Activated T-helper 2 cell treated with anti-CD3 and anti-CD28 coated beads, Interferon-gamma antibody, Interleukin-2, Interleukin-4, amounts not matched to agents 10 μg/mL and 5 μg/mL and 100 μg/mL, durations not matched to agents 14 hours and 24 hours and 36 hours (primary cell): ENCODE results near the gene PFAS. TPM values are rescaled to one million over a fixed set of nuclear protein-coding genes. Genes with fewer than 3 reads are reported as not detected.
"Not testable (repeated sequence)": the region's sequence is repeated elsewhere in the genome, so short reads cannot be mapped to it uniquely, and the experiment has no call there.

ENCODE experiments used
- DNase-seq: peaks from one replicate; pipeline ENCODE4 v3.0.0; 2021; ENCODE audit warnings: low spot score
- H3K27ac Mint-ChIP-seq: one replicate; pipeline ENCODE4 v1.8.0; 2021; ENCODE audit warnings: mixed read lengths
- H3K27me3 Mint-ChIP-seq: one replicate; pipeline ENCODE4 v1.8.0; 2021; ENCODE audit warnings: low read depth, mixed read lengths
- H3K36me3 Mint-ChIP-seq: one replicate; pipeline ENCODE4 v1.8.0; 2021; ENCODE audit warnings: low read depth, mixed read lengths
- H3K4me1 Mint-ChIP-seq: one replicate; pipeline ENCODE4 v1.8.0; 2021; ENCODE audit warnings: low read depth, mixed read lengths
- H3K4me3 Mint-ChIP-seq: one replicate; pipeline ENCODE4 v1.8.0; 2021; ENCODE audit warnings: low read depth, mild to moderate bottlenecking, moderate library complexity, mixed read lengths
- H3K9me3 Mint-ChIP-seq: one replicate; pipeline ENCODE4 v1.8.0; 2021; ENCODE audit warnings: mixed read lengths
- intact Hi-C: fragments of 100-400 bp; cut with micrococcal nuclease; formaldehyde crosslinking; loops from one replicate; pipeline ENCODE4 v1.15.1; 2023
- total RNA-seq: library from RNA; stranded (reverse); gene quantifications from 2 replicates; pipeline ENCODE4 v1.2.3, GENCODE V29; 2022

PFAS gene
- total RNA-seq, 1 donor from 2014 or later: 165 TPM

DNA sequence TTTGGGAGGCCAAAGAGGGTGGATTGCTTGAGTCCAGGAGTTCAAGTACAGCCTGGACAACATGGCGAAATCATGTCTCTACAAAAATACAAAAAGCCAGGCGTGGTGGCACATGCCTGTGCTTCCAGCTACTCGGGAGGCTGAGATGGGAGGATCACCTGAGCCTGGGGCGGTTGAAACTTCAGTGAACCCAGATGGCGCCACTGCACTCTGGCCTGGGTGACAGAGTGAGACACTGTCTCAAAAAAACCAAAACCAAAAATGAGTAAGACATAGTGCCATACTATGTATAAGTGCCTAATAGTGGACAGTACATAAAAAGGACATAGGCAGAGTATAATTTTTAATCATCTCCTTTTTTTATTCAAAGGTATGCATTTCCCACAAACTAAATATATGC lies 5.3 kb upstream of the PFAS start:
- DNase-seq: no peak
- no peak overlapping the region for H3K4me3 Mint-ChIP-seq
- H3K27ac Mint-ChIP-seq: no peak overlapping the region
- no peaks in the 10 kb centered on the region for H3K27me3 Mint-ChIP-seq
- intact Hi-C loops: no loop called here
- H3K4me1 Mint-ChIP-seq: peaks cover 23% of the 10 kb centered on the region
- no peaks in the 10 kb centered on the region for H3K9me3 Mint-ChIP-seq
- peaks cover 43% of the 10 kb centered on the region for H3K36me3 Mint-ChIP-seq

DNA sequence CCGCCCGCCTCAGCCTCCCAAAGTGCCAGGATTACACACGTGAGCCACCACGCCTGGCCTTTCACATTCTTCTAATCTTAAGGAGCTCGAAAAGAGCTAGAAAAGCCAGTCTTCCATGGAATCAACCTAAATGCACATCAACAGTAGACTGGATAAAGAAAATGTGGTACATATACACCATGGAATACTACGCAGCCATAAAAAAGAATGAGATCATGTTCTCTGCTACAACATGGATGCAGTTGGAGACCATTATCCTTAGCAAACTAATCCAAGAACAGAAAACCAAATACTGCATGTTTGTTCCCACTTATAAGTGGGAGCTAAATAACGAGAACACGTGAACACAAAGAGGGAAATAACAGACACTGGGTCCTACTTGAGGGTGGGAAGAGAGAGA lies 4.3 kb upstream of the PFAS start:
- intact Hi-C loops: no loop called here

GRCh38 chr17:8249621-8250500 lies 772 bp downstream of the PFAS start:
- Mint-ChIP-seq H3K27ac (peak overlapping the region; percentile 100), H3K36me3 (peaks cover 37% of the 10 kb centered on the region), H3K27me3 (no peaks in the 10 kb centered on the region), H3K4me3 (peak overlapping the region; percentile 99), H3K4me1 (peaks cover 26% of the 10 kb centered on the region), H3K9me3 (no peaks in the 10 kb centered on the region)
- DNase-seq: no peak
- intact Hi-C loops: loop anchor here (1.0 kb wide), 3 partner anchors 28 to 131 kb away; partner anchors contain the start of gene SLC25A35

More for the DNA sequence above, 4.3 kb upstream of the PFAS start:
- no peak for DNase-seq
- Mint-ChIP-seq H3K4me1 (peaks cover 26% of the 10 kb centered on the region), H3K4me3 (no peak overlapping the region), H3K27ac (no peak overlapping the region), H3K9me3 (no peaks in the 10 kb centered on the region), H3K27me3 (no peaks in the 10 kb centered on the region), H3K36me3 (peaks cover 40% of the 10 kb centered on the region)

- DNase-seq, intact Hi-C loops, H3K4me3 Mint-ChIP-seq, H3K27me3 Mint-ChIP-seq, H3K27ac Mint-ChIP-seq, H3K9me3 Mint-ChIP-seq: not testable (repeated sequence)
- Mint-ChIP-seq H3K4me1 (peaks cover 19% of the 10 kb centered on the region), H3K36me3 (peaks cover 42% of the 10 kb centered on the region)
These were observed 2.3 kb downstream of the PFAS start for GRCh38 chr17:8251411-8251810.

DNA sequence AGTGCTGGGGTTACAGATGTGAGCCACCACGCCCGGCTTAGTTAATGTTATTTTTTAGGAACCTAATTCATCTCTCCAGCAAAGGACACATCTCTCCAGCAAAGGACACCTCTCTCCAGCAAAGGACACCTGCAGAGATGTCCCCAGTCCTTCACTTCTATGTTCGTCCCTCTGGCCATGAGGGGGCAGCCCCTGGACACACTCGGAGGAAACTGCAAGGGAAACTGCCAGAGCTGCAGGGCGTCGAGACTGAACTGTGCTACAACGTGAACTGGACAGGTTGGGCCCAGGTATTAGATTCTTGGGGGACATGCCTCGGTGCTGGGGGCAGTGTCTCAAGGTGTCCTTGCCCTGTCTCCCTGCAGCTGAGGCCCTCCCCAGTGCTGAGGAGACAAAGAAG lies 4.7 kb downstream of the PFAS start:
- H3K27me3 Mint-ChIP-seq: no peaks in the 10 kb centered on the region
- no peak for DNase-seq
- no peaks in the 10 kb centered on the region for H3K9me3 Mint-ChIP-seq
- H3K27ac Mint-ChIP-seq: no peak overlapping the region
- H3K4me1 Mint-ChIP-seq: peaks cover 13% of the 10 kb centered on the region
- intact Hi-C loops: no loop called here
- H3K4me3 Mint-ChIP-seq: no peak overlapping the region
- peaks cover 48% of the 10 kb centered on the region for H3K36me3 Mint-ChIP-seq

DNA sequence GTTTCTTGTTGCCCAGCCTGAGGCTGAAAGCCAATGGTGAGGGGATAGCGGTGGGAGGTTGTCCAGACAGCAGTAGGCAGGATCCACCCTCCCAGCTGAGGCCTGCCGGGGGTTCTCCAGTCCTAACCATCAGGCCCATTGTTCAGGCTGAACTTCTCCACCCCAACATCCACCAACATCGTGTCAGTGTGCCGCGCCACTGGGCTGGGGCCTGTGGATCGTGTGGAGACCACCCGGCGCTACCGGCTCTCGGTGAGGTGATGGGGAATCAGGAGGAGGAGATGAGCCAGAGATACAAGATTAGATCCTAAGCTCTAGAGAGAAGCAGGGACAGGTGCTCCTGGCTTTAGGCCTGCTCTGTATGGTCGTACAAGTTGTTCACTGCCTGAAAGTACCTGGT lies 5.8 kb downstream of the PFAS start:
- no peaks in the 10 kb centered on the region for H3K27me3 Mint-ChIP-seq
- DNase-seq: no peak
- H3K9me3 Mint-ChIP-seq: no peaks in the 10 kb centered on the region
- no peak overlapping the region for H3K4me3 Mint-ChIP-seq
- intact Hi-C loops: no loop called here
- peaks cover 47% of the 10 kb centered on the region for H3K36me3 Mint-ChIP-seq
- peaks cover 8% of the 10 kb centered on the region for H3K4me1 Mint-ChIP-seq
- no peak overlapping the region for H3K27ac Mint-ChIP-seq

DNA sequence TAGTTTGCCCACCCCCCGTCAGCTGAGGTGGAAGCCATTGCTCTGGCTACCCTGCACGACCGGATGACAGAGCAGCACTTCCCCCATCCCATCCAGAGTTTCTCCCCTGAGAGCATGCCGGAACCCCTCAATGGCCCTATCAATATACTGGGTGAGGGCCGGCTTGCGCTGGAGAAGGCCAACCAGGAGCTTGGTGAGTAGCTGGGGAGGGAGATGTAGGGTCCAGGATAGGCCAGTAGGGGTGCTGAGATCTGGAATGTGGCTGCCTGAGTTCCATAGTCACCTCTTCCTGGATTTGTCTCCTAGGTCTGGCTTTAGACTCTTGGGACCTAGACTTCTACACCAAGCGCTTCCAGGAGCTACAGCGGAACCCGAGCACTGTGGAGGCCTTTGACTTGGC lies 6.4 kb downstream of the PFAS start:
- no peak for DNase-seq
- Mint-ChIP-seq H3K27ac (no peak overlapping the region), H3K27me3 (no peaks in the 10 kb centered on the region), H3K9me3 (no peaks in the 10 kb centered on the region), H3K36me3 (peaks cover 46% of the 10 kb centered on the region), H3K4me3 (no peak overlapping the region), H3K4me1 (peaks cover 2% of the 10 kb centered on the region)
- intact Hi-C loops: no loop called here

- Mint-ChIP-seq H3K27ac (no peak overlapping the region), H3K9me3 (no peaks in the 10 kb centered on the region), H3K27me3 (no peaks in the 10 kb centered on the region), H3K4me3 (no peak overlapping the region), H3K4me1 (no peaks in the 10 kb centered on the region), H3K36me3 (peaks cover 52% of the 10 kb centered on the region)
- no peak for DNase-seq
- intact Hi-C loops: no loop called here
These were observed 7.2 kb downstream of the PFAS start for GRCh38 chr17:8256291-8256690.

- no peak overlapping the region for H3K4me3 Mint-ChIP-seq
- no peak for DNase-seq
- H3K27ac Mint-ChIP-seq: no peak overlapping the region
- H3K27me3 Mint-ChIP-seq: no peaks in the 10 kb centered on the region
- peaks cover 55% of the 10 kb centered on the region for H3K36me3 Mint-ChIP-seq
- intact Hi-C loops: no loop called here
- no peaks in the 10 kb centered on the region for H3K4me1 Mint-ChIP-seq
- no peaks in the 10 kb centered on the region for H3K9me3 Mint-ChIP-seq
These were observed 7.6 kb downstream of the PFAS start for GRCh38 chr17:8256691-8257090.

DNA sequence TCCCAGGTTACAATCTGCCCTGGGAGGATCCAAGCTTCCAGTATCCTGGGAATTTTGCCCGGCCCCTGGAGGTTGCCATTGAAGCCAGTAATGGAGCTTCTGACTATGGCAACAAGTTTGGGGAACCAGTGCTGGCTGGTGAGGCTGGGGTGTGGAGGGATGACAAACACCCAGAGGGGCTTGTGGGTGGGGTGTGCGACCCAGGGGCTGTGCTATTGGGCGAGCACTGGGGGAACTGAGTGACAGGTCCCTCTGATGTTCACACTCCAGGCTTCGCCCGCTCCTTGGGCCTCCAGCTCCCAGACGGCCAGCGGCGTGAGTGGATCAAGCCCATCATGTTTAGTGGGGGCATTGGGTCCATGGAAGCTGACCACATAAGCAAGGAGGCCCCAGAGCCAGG lies 8.7 kb downstream of the PFAS start:
- Mint-ChIP-seq H3K27me3 (no peaks in the 10 kb centered on the region), H3K36me3 (peaks cover 62% of the 10 kb centered on the region), H3K27ac (no peak overlapping the region), H3K9me3 (no peaks in the 10 kb centered on the region), H3K4me3 (no peak overlapping the region), H3K4me1 (no peaks in the 10 kb centered on the region)
- intact Hi-C loops: no loop called here
- no peak for DNase-seq

DNA sequence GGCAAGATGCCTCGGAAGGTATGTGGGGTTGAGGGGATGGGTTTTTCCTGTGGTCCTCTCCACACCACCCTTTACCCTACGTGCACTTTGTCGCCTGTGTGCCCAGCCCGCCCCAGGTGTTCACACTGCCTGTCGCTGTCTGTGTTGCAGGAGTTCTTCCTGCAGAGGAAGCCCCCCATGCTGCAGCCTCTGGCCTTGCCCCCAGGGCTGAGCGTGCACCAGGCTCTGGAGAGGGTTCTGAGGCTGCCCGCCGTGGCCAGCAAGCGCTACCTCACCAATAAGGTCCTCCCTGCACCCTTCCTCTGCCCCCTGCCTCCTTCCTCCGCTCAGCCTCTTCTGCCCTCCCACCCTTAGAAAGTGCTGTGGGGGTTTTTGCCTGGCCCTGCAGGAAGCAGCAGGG lies 15.2 kb downstream of the PFAS start:
- H3K4me3 Mint-ChIP-seq: no peak overlapping the region
- no peaks in the 10 kb centered on the region for H3K9me3 Mint-ChIP-seq
- H3K4me1 Mint-ChIP-seq: no peaks in the 10 kb centered on the region
- no peaks in the 10 kb centered on the region for H3K27me3 Mint-ChIP-seq
- intact Hi-C loops: no loop called here
- DNase-seq: no peak
- no peak overlapping the region for H3K27ac Mint-ChIP-seq
- H3K36me3 Mint-ChIP-seq: peaks cover 61% of the 10 kb centered on the region

DNA sequence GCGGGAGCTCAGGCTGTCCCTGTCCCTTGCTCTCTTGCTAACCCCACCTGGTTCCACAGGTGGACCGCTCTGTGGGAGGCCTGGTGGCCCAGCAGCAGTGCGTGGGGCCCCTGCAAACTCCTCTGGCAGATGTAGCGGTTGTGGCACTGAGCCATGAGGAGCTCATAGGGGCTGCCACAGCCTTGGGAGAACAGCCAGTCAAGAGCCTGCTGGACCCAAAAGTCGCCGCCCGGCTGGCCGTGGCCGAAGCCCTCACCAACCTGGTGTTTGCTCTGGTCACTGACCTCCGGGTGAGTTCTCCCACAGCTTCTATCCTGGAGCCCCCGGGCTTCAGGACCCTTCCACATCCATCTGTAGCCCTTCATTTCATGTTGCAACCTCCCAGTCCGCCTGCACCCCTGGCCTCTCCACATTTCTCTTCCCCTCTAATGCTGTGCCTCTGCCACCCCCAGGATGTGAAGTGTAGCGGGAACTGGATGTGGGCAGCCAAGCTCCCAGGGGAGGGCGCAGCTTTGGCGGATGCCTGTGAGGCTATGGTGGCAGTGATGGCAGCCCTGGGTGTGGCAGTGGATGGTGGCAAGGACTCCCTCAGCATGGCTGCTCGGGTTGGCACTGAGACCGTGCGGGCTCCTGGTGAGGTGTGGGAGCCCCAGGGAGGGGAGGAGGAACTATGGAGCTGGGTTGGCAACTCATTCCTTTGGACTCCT lies 15.9 kb downstream of the PFAS start:
- no peaks in the 10 kb centered on the region for H3K4me1 Mint-ChIP-seq
- intact Hi-C loops: no loop called here
- H3K36me3 Mint-ChIP-seq: peaks cover 66% of the 10 kb centered on the region
- H3K9me3 Mint-ChIP-seq: no peaks in the 10 kb centered on the region
- DNase-seq: no peak
- no peak overlapping the region for H3K27ac Mint-ChIP-seq
- no peak overlapping the region for H3K4me3 Mint-ChIP-seq
- H3K27me3 Mint-ChIP-seq: no peaks in the 10 kb centered on the region
